ENCODE measurements around the gene PVALEF.

The PVALEF gene

DNA sequence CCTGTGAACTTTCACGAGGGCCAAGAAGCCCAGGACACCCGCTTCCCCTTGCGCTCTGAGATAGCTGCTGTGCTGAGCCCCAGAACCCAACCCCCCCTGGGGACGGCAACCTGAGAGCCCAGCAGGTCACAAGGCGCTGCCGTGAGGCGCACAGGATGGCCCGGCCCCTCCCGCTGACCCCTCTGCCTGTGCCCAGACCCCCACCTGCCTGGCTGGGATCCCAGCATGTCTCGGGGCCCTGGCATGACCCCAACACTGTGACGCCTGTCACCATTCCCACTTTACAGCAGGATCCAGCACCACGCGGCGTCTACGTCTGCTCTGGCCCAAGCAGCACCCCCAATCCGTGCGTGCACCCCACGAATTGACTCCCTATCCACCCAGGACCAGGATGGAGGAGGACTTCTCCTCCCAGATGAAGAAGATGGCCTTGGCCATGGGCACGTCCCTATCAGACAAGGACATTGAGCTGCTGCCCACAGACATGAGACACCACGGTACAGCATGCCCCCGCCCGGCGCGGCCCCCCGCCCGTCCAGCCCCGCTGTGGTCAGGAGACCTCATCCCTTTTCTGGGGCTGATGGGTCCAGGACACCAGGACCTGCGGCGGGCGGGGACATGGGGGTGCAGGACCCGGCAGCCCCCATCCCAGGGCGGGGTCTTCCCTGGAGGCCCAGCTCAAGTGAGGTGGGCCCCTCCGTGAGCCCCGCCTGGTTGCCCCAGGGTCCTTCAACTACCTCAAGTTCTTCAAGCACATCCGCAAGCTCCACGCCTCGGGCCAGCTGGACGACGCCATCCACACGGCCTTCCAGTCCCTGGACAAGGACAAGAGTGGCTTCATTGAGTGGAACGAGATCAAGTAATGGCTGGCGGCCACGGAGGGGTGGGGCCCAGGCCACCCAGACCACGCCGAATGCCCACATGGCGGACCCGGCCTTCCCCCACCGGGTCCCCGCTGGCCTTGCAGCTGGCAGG, 15.8 kb downstream of the PVALEF start:
- DNase-seq (ENCODE audit: extremely low read depth in 1 of 2, low read depth in 1 of 2) = no peak

DNA sequence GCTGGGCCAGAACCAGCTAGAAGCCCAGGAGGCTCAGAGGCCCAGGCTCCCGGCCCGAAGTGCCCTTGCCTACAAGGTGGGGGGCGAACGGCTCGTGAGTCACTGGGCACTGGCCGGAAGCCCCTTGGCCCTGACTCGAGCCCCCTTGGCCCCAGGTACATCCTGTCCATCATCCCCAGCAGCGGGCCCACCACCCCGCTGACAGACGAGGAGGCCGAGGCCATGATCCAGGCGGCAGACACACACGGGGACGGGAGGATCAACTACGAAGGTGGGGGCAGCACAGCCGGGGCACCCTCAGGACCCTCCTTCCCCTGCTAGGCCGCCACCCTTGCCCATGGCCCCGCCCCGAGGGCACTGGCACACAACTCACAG, 16.5 kb downstream of the PVALEF start:
- DNase-seq (ENCODE audit: extremely low read depth in 1 of 2, low read depth in 1 of 2) = no peak

DNA sequence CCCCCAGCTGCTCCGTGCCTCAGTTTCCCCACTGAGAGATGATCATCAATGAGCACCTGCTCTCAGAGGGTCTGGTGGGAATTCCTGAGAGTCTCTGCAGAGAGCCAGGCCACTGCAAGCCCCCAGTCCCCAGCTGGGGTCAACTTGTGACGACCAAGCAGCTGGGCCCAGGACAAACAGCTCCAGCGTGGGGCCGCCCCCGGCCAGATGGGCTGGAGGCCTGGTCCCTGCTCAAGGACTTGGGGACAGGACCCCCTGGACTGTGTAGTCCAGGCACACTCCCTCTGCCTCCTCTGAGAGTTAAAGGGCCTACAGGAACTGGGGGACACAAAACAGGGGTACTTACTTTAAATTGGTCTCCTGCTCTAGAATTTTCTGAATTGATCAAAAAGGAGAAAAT, 17.3 kb downstream of the PVALEF start:
- DNase-seq (ENCODE audit: extremely low read depth in 1 of 2, low read depth in 1 of 2) = no peak

- DNase-seq (ENCODE audit: extremely low read depth in 1 of 2, low read depth in 1 of 2) = no peak
Observed at GRCh38 chr17:81183316-81183715, 18.0 kb downstream of the PVALEF start.

- DNase-seq (ENCODE audit: extremely low read depth in 1 of 2, low read depth in 1 of 2) = no peak
Observed at GRCh38 chr17:81183807-81184206, 18.5 kb downstream of the PVALEF start.

DNA sequence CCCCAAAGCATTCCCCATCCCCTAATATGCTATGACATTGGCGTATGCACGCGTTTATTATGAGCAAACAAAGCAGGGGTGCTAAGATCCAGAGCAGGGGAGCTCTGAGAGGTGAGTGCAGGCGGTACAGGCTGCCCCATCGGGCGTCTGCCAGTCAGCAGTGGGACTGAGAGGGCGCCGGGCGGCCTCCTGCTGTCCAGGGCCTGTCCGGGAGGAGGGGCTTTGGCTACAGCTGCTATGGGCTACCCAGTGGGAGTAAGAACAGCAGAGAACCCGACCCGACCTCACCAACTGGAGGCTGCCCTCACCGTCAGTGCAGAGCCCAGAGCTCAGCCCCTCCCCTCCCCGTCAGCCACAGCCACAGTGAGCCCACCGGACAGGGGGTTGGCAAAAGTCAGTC, 19.2 kb downstream of the PVALEF start:
- DNase-seq (ENCODE audit: extremely low read depth in 1 of 2, low read depth in 1 of 2) = no peak

DNA sequence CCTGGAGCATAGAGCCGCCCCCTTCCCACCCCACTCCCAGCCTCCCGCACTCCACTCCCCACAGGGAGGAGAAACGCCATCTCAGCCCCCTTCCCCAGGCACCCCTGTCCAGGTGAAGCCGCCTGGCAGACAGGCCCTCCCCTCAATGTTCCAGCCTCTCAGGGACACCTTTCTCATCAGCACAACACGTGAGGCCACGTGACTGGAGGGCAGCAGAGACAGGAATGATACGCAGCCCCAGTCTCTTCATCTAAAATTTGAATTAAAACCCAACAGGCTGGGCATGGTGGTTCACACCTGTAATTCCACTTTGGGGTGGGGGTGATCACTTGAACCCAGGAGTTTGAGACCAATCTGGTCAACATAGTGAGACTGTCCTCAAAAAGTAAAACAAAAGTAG, 20.9 kb downstream of the PVALEF start:
- DNase-seq (ENCODE audit: extremely low read depth in 1 of 2, low read depth in 1 of 2) = no peak

- DNase-seq (ENCODE audit: extremely low read depth in 1 of 2, low read depth in 1 of 2) = no peak
Observed at GRCh38 chr17:81187120-81187519, 21.8 kb downstream of the PVALEF start.

- no peak for DNase-seq (ENCODE audit: extremely low read depth in 1 of 2, low read depth in 1 of 2)
Observed at GRCh38 chr17:81187586-81188490, 22.5 kb downstream of the PVALEF start.

GRCh38 chr17:81188491-81188840, 23.2 kb downstream of the PVALEF start:
- DNase-seq (ENCODE audit: extremely low read depth in 1 of 2, low read depth in 1 of 2) = no peak

- no peak for DNase-seq (ENCODE audit: extremely low read depth in 1 of 2, low read depth in 1 of 2)
Observed at GRCh38 chr17:81189016-81189415, 23.7 kb downstream of the PVALEF start.

GRCh38 chr17:81189670-81190530, 24.6 kb downstream of the PVALEF start:
- DNase-seq (ENCODE audit: extremely low read depth in 1 of 2, low read depth in 1 of 2) = no peak

- DNase-seq (ENCODE audit: extremely low read depth in 1 of 2, low read depth in 1 of 2) = no peak
Observed at GRCh38 chr17:81190591-81190990, 25.3 kb downstream of the PVALEF start.

DNA sequence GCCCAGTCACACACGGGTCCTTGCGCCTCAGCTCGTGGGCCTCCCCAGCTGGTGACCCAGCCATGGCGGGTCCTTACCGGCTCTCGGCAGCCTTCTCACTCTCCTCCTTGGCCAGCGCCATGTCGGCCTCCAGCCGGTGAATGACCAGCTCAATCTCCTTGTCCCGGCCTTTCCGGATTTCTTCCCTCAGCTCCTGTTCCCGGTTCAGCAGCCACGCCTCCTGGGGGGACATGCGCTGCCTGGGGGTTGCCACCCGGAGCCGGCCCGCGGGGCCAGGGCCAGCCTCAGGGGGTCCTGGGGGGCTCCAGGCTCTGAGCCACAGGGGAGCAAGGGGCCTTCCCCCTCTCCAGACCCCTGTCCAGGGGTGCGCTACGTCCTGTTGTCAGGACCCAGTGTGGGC, 25.8 kb downstream of the PVALEF start:
- no peak for DNase-seq (ENCODE audit: extremely low read depth in 1 of 2, low read depth in 1 of 2)

DNA sequence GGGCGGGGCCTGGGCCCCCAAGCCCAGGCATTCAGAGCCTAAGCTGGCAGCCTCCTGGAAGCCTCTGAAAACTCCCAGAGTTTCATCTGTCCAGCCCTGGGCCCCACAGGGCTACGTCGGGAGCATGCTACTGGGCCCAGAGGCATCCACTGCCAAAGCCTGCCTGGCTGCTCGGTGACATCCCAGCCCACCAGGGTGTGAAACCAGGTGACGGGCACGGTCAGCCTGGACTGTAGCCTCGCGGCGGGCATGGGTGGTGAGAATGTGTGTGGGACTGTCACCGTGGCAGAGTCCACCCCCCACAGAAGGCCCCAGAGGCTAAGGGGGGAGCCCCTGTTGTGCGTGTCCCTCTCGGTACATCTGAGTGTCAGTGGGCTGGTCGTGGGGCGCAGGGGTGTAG, 26.3 kb downstream of the PVALEF start:
- DNase-seq (ENCODE audit: extremely low read depth in 1 of 2, low read depth in 1 of 2) = no peak

- DNase-seq (ENCODE audit: extremely low read depth in 1 of 2, low read depth in 1 of 2) = no peak
Observed at GRCh38 chr17:81192386-81193050, 27.2 kb downstream of the PVALEF start.

- no peak for DNase-seq (ENCODE audit: extremely low read depth in 1 of 2, low read depth in 1 of 2)
Observed at GRCh38 chr17:81193051-81193410, 27.7 kb downstream of the PVALEF start.

DNA sequence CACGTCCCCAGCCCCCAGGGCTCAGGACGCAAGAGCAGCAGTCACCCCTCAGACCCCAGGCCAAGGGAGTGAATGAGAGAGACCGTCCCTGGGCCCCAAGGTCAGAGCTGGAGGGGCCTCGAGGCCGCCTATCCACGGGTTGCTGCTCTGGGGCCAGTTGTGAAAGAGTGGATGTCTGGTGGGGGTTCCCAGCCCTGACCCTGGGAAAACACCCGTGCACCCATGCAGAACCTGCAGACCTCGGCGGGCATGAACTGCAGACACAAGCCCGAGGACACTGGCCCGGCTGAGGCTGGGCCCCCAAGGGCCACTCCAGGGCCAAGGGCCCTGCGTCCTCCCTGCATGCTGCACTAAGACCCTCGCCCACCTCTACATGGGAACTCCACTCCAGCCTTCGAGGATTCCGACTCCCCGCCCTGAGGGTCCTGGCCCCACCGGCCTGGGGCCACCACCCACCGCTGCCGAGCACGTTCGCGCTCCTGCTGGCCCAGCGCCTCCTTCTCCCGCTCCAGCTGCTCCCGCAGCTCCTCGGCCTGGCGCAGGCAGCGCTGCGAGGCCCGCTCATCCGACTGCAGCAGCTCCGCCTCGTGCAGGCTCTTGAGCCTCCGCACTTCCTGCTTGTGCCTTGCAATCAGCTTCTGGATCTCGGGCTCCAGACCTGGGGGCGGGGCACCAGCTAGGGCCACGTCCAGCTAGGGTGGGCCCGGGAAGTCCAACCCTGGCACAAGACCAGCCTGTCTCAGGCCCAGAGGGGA, 28.3 kb downstream of the PVALEF start:
- DNase-seq (ENCODE audit: extremely low read depth in 1 of 2, low read depth in 1 of 2) = no peak

DNA sequence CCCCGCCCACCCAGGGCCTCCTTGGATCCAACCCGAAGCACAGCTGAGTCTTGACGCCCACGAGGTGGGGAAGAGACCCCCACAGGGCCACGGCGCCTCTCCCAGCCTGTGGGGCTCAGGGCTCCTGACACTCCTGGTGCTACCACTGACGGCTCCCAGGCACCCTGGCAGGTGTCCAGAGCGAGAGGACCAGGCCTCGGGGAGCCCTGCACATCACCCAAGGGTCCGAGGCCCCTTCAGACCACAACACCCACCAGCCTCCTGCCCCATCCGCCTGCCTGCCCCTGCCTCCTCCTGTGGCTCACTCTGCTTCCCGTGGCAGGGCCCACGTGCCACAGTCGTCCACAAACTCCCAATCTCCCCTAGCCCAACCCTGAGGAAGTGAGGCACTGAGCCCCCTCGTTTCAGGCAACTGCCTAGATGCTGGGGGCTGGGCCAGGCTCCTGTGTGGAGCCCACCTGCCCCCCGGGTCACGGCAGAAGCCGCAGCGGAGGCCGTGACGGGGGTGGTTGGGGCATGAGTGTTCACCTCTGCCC, 29.0 kb downstream of the PVALEF start:
- no peak for DNase-seq (ENCODE audit: extremely low read depth in 1 of 2, low read depth in 1 of 2)

All from activated CD8-positive, alpha-beta memory T cell treated with anti-CD3 and anti-CD28 coated beads for 1 hour (primary cell).